GM18505 (cell line): ENCODE measurements around the gene PMM2.
"Not testable (repeated sequence)": the region's sequence is repeated elsewhere in the genome, so short reads cannot be mapped to it uniquely, and the experiment has no call there.

ENCODE experiments used
- ATAC-seq: cut with Tn5 transposase; IDR thresholded peaks from one replicate; pipeline ENCODE4 v1.9.1; 2021; ENCODE audit not compliant: unreplicated experiment
- POLR2A ChIP-seq: IDR thresholded peaks from 4 replicates; pipeline ENCODE4 v1.6.1; 2011; ENCODE audit warnings: borderline replicate concordance; ENCODE audit not compliant: insufficient read depth, insufficient read length; ENCODE audit errors: extremely low read depth

PMM2 gene

DNA sequence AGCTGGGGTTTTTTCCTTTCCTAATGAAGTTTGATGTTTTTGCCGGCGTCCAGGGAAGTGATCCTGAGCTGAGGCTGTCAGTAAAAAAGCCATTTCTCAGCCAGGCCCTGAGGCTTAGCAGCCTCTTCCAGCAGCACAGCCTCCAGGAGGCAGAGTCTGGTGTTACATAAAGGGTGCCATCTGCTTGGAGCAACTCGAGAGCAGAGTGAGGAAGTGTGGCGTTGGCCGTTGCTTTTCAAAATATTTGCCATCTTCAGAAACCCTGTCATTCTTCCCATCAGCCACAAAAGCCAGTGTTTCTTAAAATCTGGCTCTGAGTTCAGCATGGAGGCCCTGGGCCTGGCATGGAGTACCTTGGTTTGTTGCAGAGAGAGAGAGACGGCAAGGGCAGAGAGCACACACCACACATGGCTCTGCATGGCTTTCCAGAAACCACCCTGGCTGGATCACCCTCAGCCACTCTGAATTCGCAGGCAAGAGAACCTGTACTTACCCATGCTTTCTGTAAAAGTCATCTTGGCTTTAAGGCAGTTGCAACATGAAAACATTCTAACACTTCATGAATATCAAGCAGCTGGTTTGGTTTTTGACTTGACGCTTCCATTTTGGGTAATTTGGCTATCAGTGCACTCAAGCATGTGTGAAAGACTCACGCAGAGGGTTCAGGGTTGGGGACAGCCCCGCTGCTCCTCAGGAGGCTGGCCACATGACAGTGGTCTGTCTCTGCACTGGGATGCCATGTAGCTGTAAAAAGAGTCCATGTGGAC is 21.0 kb downstream of the PMM2 start:
- no peak for TF ChIP-seq POLR2A
- ATAC-seq = peak; percentile 86

DNA sequence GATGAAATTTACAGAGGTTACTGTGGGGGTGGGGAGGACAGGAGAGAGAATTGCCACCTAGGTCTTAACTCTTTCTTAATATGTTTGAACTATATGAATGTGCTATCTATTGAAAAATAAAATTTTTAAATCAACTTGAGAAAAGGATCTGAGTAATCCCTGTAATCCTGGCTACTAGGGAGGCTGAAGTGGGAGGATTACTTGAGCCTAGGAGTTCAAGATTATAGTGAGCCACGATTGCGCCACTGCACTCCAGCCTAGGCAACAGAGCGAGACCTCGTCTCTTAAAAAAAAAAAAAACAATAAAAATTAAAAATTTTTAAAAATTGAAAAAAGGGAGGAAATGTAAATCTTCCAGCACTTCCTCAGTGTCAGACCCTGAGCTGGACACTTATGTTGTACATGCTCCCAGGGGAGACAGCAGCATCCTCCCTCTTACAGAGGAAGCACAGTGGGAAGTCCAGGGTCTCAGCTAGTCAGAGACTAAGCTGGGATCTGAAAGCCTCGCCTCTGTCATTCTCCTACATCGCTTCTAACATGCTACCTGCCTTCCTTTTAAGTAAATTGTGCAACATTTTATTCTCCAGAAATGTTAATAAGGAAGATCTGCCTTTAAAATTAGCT is 21.9 kb downstream of the PMM2 start:
- TF ChIP-seq POLR2A = no peak
- ATAC-seq = no peak

- ATAC-seq = no peak
- TF ChIP-seq POLR2A = no peak
These were observed 24.8 kb downstream of the PMM2 start for GRCh38 chr16:8822403-8822802.

GRCh38 chr16:8826278-8826879 is 28.7 kb downstream of the PMM2 start:
- ATAC-seq = no peak
- TF ChIP-seq POLR2A = no peak

- TF ChIP-seq POLR2A = no peak
- ATAC-seq = no peak
These were observed 31.0 kb downstream of the PMM2 start for GRCh38 chr16:8828541-8829165.

DNA sequence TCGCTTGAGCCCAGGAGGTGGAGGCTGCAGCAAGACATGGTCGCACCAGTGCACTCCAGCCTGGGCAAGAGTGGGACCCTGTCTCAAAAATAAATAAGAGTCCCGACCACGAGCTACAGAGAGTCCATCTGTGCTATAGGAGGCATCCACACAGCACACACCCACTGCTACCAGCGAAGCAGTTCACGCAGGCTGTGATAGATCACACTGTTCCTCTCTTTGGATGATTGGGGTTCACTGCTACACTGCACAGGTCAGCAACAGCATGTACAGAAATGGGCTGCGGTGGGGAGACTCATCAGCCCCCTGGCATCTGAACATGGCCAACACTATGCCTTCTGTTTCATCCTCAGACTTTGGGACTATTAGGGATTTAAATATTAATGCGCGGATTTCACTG is 33.8 kb downstream of the PMM2 start:
- ATAC-seq = no peak

GRCh38 chr16:8831871-8832716 is 34.5 kb downstream of the PMM2 start:
- TF ChIP-seq POLR2A = no peak
- no peak for ATAC-seq

More for the DNA sequence above, 33.8 kb downstream of the PMM2 start:
- TF ChIP-seq POLR2A = no peak

DNA sequence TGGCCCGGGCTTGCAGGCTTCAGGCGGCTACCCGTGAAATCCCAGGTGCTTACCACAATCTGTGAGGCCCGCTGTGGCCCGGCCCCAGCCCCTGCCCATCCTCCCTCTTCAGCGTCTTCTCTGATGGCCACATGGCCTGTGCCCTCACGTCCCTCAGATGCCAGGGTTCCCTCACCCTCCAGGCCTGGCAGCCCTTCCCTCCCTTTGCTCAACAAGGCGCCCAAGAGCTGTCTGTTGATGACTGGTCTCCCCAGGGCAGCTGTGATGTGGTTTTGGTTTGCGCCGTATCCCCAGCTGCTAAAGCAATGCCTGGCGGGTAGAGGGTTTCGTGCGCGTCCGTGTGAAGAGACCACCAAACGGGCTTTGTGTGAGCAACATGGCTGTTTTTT is 35.1 kb downstream of the PMM2 start:
- no peak for TF ChIP-seq POLR2A
- ATAC-seq = no peak

- not testable (repeated sequence) for ATAC-seq
These were observed 39.2 kb downstream of the PMM2 start for GRCh38 chr16:8836797-8837196.

- not testable (repeated sequence) for ATAC-seq
These were observed 40.0 kb downstream of the PMM2 start for GRCh38 chr16:8837594-8837993.

- not testable (repeated sequence) for ATAC-seq
These were observed 44.4 kb downstream of the PMM2 start for GRCh38 chr16:8842016-8842415.

DNA sequence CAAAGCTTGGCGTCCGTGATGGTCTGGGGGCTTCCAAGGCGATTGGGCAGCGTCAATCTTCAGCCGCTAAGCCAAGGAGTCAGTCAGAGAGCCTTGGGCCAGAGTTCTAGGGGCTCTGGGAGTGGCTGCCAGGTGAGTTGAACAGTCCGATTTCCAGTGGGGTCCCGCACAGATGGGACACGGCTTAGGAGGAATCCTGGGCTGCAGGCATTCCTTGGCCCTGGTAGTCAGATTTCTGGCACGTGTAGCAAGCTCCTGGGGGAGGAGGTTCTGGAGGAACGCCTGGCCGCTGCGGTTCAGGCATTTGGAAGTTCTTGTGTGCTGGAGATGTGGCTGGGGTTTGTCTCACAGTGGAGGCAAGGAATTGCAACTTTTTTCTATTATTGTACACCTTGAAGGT is 45.7 kb downstream of the PMM2 start:
- not testable (repeated sequence) for ATAC-seq

- no peak for ATAC-seq
- no peak for TF ChIP-seq POLR2A
These were observed 48.2 kb downstream of the PMM2 start for GRCh38 chr16:8845699-8846298.
